Spleen (tissue), 11 donors: ENCODE results near the gene SNAP29. TPM values are rescaled to one million over a fixed set of nuclear protein-coding genes. Genes with fewer than 3 reads are reported as not detected.
A peak's percentile ranks its signal among the peaks of the same experiment; 100 is the strongest.
"Not testable (repeated sequence)": the region's sequence is repeated elsewhere in the genome, so short reads cannot be mapped to it uniquely, and the experiment has no call there.

Experiments used
- DNase-seq: peaks from one replicate; pipeline ENCODE4 v3.0.0-alpha.2; 2020
- H3K27ac ChIP-seq, 8 donors: fragments of 200-600 bp; sonication (generic) in 7 of 8; 1 replicate in 4 of 8; 2 replicates in 4 of 8; pipeline versions ENCODE4 v1.5.0 to v1.8.0; 2016 to 2021; ENCODE audit warnings: inconsistent platforms in 4 of 8, mild to moderate bottlenecking in 4 of 8, moderate library complexity in 1 of 8
- H3K27me3 ChIP-seq, 7 donors: fragments of 200-600 bp; sonication (generic) in 6 of 7; replicated peaks in 1 of 7; 1 replicate in 4 of 7; 2 replicates in 3 of 7; pipeline versions ENCODE4 v1.5.0 to v1.8.0; 2016 to 2021; ENCODE audit warnings: inconsistent platforms in 3 of 7, mild to moderate bottlenecking in 1 of 7
- H3K36me3 ChIP-seq, 6 donors: fragments of 200-600 bp; sonication (generic) in 5 of 6; 1 replicate in 4 of 6; 2 replicates in 2 of 6; pipeline versions ENCODE4 v1.5.0 to v1.8.0; 2016 to 2021; ENCODE audit warnings: inconsistent platforms in 2 of 6
- H3K4me1 ChIP-seq, 6 donors: fragments of 200-600 bp; sonication (generic) in 5 of 6; 1 replicate in 3 of 6; 2 replicates in 3 of 6; pipeline versions ENCODE4 v1.5.0 to v1.8.0; 2016 to 2021; ENCODE audit warnings: inconsistent platforms in 3 of 6
- H3K4me3 ChIP-seq, 8 donors: fragments of 200-600 bp; sonication (generic) in 7 of 8; 1 replicate in 4 of 8; 2 replicates in 4 of 8; pipeline versions ENCODE4 v1.5.0 to v1.8.0; 2016 to 2021; ENCODE audit warnings: inconsistent platforms in 4 of 8, mild to moderate bottlenecking in 4 of 8, moderate library complexity in 2 of 8
- H3K9me3 ChIP-seq, 8 donors: fragments of 200-600 bp; sonication (generic) in 7 of 8; 1 replicate in 4 of 8; 2 replicates in 4 of 8; pipeline versions ENCODE4 v1.5.0 to v1.8.0; 2016 to 2021; ENCODE audit warnings: inconsistent platforms in 4 of 8
- POLR2A ChIP-seq, 3 donors: fragments of 450-650 bp; IDR thresholded peaks; one replicate each; pipeline ENCODE4 v1.5.1; 2017; ENCODE audit warnings: antibody characterized with exemption in 3 of 3, mild to moderate bottlenecking in 1 of 3
- POLR2AphosphoS5 ChIP-seq, 3 donors: sonication (generic); formaldehyde crosslinking; IDR thresholded peaks; one replicate each; pipeline ENCODE4 v1.5.1; 2017; ENCODE audit warnings: antibody characterized with exemption in 3 of 3
- WGBS, 5 donors: extraction: QIAGEN DNeasy Blood & Tissue Kit in 3 of 5; methylation state at CpG; one replicate each; pipeline versions ENCODE4 v1.1.5 to v1.1.7; 2013 to 2018; 5-methylcytosine and 5-hydroxymethylcytosine counted together
- intact Hi-C: fragments of 100-400 bp; cut with DNase I; formaldehyde crosslinking; loops from one replicate; pipeline ENCODE4 v1.15.0; 2023; ENCODE audit warnings: low total_unique reads
- polyA plus RNA-seq, 3 donors: library from polyadenylated mRNA; stranded (reverse); fragments of 200-250 nt; gene quantifications; one replicate each; pipeline ENCODE4 v1.2.1, GENCODE V29; 2013
- total RNA-seq, 7 donors: library from RNA; depleted of rRNA in 3 of 7; stranded (reverse); fragments of >200 nt in 3 of 7; fragmentation: NEBNext Ultra II Directional in 4 of 7; extraction: Animal tissue kit (Norgen Biotek cat#: 25700) in 4 of 7; gene quantifications; one replicate each; pipeline versions ENCODE4 v1.1.0 to v1.2.1, GENCODE V29; 2016 to 2021
- TF ChIP-seq, protein P1 (sequence below), 11 experiments: fragments of 200-600 bp in 7 of 11; fragments of 450-650 bp in 4 of 11; sonication (generic) in 4 of 11; IDR thresholded peaks in 8 of 11; conservative IDR thresholded peaks in 3 of 11; 1 replicate in 7 of 11; 2 replicates in 4 of 11; pipeline versions ENCODE4 v1.4.0 to v1.8.0; 2016 to 2021; ENCODE audit warnings: antibody characterized with exemption in 11 of 11, inconsistent platforms in 4 of 11, mild to moderate bottlenecking in 1 of 11
- donor health status: healthy with polysubstance abuse.
- donor health status: DM: no; HTN: no; CAD: no; lungs with moderate emphysema.
- donor health status: DM: no; HTN: no; CAD: no.
- donor health status: Bipolar disorder and iron deficiency.
- donor health status: healthy.
- donor health status: DM: no; HTN: no; CAD: no.
- donor health status: DM: yes; HTN: yes; CAD: no.

SNAP29 gene
- total and polyA plus RNA-seq, 10 donors: 13.7 to 33.5 (median 23.8) TPM

DNA sequence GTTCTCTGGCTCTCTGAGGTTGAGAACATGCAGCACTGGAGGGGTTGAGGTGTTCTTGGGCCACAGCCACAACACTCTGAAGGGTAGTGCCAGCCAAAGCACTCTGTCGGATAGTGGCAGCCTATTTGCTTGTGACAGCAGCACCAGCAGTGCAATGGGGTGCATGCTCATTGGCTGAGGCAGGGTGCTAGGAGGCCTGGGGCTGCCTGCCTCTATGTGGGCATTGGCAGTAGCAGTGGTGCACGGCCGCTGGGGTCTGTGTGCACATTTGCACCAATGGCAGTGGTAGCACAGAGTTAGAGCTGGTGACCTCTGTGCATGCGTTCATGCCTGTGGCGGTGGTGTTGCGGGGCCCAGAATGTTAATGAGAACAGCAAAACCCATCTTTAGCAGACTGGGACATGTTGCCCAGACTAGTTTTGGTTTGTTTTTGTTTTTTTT lies 25.6 kb upstream of the SNAP29 start:
- Histone ChIP-seq H3K9me3 (no peaks in the 10 kb centered on the region), H3K36me3 (peaks cover 0 to 71% (median 57%) of the 10 kb centered on the region in 6 donors), H3K27ac (no peak overlapping the region), H3K27me3 (no peaks in the 10 kb centered on the region), H3K4me1 (peaks cover 4 to 19% (median 10%) of the 10 kb centered on the region in 6 donors), H3K4me3 (no peak overlapping the region)
- 97 to 100% (median 99%) methylated on average over 5 to 6 of the region's 6 CpGs for WGBS, 5 donors
- DNase-seq: no peak
- intact Hi-C loops: no loop called here
- TF ChIP-seq, protein P1, sequence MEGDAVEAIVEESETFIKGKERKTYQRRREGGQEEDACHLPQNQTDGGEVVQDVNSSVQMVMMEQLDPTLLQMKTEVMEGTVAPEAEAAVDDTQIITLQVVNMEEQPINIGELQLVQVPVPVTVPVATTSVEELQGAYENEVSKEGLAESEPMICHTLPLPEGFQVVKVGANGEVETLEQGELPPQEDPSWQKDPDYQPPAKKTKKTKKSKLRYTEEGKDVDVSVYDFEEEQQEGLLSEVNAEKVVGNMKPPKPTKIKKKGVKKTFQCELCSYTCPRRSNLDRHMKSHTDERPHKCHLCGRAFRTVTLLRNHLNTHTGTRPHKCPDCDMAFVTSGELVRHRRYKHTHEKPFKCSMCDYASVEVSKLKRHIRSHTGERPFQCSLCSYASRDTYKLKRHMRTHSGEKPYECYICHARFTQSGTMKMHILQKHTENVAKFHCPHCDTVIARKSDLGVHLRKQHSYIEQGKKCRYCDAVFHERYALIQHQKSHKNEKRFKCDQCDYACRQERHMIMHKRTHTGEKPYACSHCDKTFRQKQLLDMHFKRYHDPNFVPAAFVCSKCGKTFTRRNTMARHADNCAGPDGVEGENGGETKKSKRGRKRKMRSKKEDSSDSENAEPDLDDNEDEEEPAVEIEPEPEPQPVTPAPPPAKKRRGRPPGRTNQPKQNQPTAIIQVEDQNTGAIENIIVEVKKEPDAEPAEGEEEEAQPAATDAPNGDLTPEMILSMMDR (IDR thresholded peaks at IDR 0.05 in 8 of 11, conservative IDR thresholded peaks at IDR 0.05 in 3 of 11): no peak
- TF ChIP-seq POLR2AphosphoS5 (IDR thresholded peaks at IDR 0.05): peak in 1 of 3 donors; percentile 50

DNA sequence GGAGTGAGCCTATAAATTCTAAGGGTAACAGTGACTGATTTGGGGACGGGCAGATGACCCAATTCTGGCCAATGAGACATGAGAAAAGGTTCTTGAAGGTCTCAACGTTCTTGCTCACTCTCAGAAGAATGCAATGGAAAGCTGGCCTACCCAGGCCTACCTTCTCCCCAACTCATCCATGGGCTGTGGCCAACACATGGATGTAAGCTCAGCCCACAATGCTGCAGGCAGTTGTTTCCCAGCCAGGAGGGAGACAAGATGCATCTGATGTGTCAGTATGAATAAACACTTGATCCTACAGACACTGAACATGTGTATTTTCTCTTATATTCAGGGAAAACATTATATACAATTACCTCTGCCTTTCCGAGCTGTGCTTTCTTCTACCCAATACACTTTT lies 24.6 kb upstream of the SNAP29 start:
- peaks cover 4 to 19% (median 10%) of the 10 kb centered on the region in 6 donors for H3K4me1 ChIP-seq
- no peaks in the 10 kb centered on the region for H3K27me3 ChIP-seq
- WGBS, 5 donors: 88 to 98% (median 95%) methylated on average over 3 of the region's 3 CpGs
- H3K4me3 ChIP-seq: no peak overlapping the region
- TF ChIP-seq POLR2AphosphoS5 (IDR thresholded peaks at IDR 0.05) (no peak), POLR2A (IDR thresholded peaks at IDR 0.05) (no peak)
- TF ChIP-seq, protein P1 (IDR thresholded peaks at IDR 0.05 in 8 of 11, conservative IDR thresholded peaks at IDR 0.05 in 3 of 11): no peak
- DNase-seq: no peak
- intact Hi-C loops: no loop called here
- no peaks in the 10 kb centered on the region for H3K9me3 ChIP-seq
- H3K36me3 ChIP-seq: peaks cover 0 to 65% (median 51%) of the 10 kb centered on the region in 6 donors
- no peak overlapping the region for H3K27ac ChIP-seq

DNA sequence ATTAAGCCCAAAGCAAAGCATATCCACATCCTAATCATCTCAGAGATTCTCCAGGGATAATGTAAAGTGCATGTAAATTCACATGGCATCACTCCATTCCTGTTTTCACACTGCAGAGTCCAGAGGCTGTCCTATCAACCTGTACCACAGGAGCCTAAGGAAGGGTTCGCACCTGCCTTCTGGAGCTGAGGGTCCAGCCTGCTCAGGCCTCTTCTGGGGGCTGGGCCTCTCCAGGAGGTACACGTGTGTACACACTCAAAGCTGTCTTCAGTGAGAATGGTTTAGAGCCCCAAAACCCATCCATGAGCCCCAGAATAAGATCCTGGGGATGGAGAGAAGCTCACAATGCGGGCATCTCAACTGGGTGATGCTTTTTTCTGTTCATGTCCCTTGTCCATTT lies 24.1 kb upstream of the SNAP29 start:
- Histone ChIP-seq H3K36me3 (peaks cover 0 to 60% (median 48%) of the 10 kb centered on the region in 6 donors), H3K4me3 (no peak overlapping the region), H3K27ac (no peak overlapping the region), H3K27me3 (no peaks in the 10 kb centered on the region), H3K9me3 (no peaks in the 10 kb centered on the region), H3K4me1 (peaks cover 4 to 22% (median 10%) of the 10 kb centered on the region in 6 donors)
- intact Hi-C loops: no loop called here
- TF ChIP-seq, protein P1 (IDR thresholded peaks at IDR 0.05 in 8 of 11, conservative IDR thresholded peaks at IDR 0.05 in 3 of 11): no peak
- TF ChIP-seq POLR2A (IDR thresholded peaks at IDR 0.05) (no peak), POLR2AphosphoS5 (IDR thresholded peaks at IDR 0.05) (no peak)
- 92 to 100% (median 100%) methylated on average over 3 of the region's 3 CpGs for WGBS, 5 donors
- DNase-seq: no peak

DNA sequence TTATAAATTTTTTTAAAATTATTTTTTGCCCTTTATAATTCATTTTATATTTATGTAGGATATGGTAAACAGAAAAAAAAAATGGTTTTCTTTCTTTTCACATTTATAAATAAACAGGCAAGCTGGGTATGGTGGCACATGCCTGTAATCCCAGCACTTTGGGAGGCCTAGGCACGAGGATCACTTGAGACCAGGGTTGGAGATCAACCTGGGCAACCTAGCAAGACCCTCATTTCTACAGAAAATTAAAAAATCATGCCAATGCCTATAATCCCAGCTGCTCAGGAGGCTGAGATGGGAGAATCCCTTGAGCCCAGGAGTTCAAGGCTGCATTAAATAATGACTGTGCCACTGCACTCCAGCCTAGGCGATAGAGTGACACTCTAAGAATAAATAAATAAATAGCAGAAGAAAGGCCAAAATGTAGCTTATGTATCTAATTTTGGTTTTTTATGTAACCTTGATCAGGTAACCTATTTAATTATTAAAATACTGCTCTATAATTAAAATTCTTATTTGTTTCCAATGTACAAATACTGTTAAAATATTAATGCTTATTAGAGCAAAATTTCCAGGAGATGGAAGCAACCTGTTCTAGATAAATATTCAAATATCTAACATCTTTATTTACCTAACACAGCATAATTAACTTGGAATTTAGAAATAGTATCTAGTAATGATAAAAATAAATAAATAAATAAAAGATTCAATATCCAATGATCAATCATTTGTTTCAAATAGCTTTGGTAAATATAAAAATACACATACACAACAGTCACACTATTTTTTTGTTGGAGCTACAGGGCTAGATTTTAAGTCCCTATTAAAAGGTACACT lies 21.6 kb upstream of the SNAP29 start:
- TF ChIP-seq, protein P1 (IDR thresholded peaks at IDR 0.05 in 8 of 11, conservative IDR thresholded peaks at IDR 0.05 in 3 of 11): no peak
- TF ChIP-seq POLR2AphosphoS5 (IDR thresholded peaks at IDR 0.05) (no peak), POLR2A (IDR thresholded peaks at IDR 0.05) (no peak)
- Histone ChIP-seq H3K4me3 (no peak overlapping the region), H3K9me3 (no peaks in the 10 kb centered on the region), H3K4me1 (peaks cover 15 to 47% (median 24%) of the 10 kb centered on the region in 6 donors), H3K27ac (no peak overlapping the region), H3K36me3 (peaks cover 0 to 35% (median 26%) of the 10 kb centered on the region in 6 donors), H3K27me3 (no peaks in the 10 kb centered on the region)
- DNase-seq: no peak
- intact Hi-C loops: no loop called here
- 88 to 95% (median 93%) methylated on average over 2 of the region's 2 CpGs for WGBS, 5 donors

DNA sequence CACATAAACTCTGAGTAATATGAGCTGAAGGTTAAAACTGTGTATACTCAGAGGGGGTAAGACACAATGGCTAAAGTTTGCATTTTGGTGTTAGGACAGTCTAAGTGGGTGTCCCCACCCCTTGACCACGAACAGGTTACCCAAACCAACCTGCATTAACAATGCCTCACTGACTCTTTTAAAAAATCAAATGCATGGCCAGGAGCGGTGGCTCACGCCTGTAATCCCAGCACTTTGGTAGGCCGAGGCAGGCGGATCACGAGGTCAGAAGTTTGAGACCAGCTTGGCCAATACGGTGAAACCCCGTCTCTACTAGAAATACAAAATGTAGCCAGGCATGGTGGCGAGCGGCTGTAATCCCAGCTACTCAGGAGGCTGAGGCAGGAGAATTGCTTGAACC lies 19.5 kb upstream of the SNAP29 start:
- H3K9me3 ChIP-seq, H3K27me3 ChIP-seq, DNase-seq, intact Hi-C loops, H3K4me3 ChIP-seq, H3K27ac ChIP-seq: not testable (repeated sequence)
- 93 to 99% (median 98%) methylated on average over 10 of the region's 10 CpGs for WGBS, 5 donors
- H3K4me1 ChIP-seq: peaks cover 15 to 66% (median 26%) of the 10 kb centered on the region in 6 donors
- peaks cover 0 to 13% (median 6%) of the 10 kb centered on the region in 6 donors for H3K36me3 ChIP-seq
